ENCODE measurements around the gene CYSRT1.

Gene CYSRT1

GRCh38 chr9:137273611-137274320, 48.8 kb downstream of the CYSRT1 start:
- no peak for DNase-seq

GRCh38 chr9:137275203-137275587, 50.2 kb downstream of the CYSRT1 start:
- DNase-seq: no peak

Data from CD4-positive, alpha-beta T cell treated with Interleukin-4 for 1 hour (primary cell).